ENCODE data around the gene KCTD1.

Gene KCTD1

DNA sequence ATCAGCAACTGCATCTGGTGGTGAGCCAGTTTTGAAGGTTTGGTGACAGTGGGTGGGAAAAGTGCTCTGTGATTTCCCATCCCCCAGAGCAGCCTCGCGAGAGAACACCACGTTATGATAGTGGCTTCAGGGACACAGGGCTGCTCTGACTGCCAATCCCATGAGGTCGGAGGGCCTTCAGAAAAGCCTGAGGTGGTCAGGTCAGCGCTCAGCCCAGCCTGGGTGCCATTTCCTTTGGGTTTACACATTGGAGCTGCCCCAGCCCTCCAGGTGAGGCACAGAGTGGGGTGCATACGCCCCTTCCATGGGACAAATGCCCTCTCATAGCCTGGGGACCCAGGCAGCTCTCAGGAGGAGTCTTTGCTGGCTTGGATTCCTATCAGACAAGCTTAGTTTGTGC lies 126.8 kb downstream of the KCTD1 start:
- DNase-seq, result no peak

DNA sequence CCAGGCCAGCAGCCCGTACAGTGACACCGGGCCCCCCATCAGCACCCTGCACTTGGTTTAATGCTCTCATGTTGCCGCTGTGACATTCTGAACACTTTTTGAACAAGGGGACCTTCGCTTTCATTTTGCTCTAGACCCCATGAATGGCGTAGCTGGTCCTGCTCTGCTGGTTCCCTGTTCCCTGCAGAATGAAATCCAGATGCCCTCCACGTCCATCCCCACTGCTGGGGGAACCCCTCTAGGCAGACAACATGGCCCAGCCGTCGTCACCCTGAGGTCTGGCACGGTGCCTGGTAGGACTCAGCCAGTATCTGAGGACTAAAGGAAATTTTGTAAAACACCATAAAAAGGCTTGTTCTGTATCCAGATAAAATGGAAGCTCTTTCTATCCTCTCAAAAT lies 128.6 kb downstream of the KCTD1 start:
- no peak for DNase-seq

DNA sequence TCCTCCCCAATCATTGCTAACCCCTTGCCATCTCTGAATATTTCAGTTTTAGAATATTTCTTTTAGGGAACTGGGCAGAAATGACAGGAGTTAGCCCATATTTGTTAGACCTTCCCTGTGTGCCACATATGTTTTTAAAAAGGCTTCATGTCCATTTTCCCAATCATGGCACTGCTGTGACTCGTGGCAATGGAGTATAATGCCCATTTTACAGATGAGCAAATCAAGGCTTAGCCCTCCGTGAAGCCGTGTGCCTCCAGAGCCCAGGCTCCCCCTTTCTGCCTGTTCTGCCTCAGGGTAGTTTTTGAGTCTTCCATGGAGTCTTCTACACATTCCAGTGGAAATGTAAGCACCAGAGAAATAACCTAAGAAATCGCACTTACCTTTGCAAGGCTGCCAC lies 130.1 kb downstream of the KCTD1 start:
- no peak for DNase-seq

DNA sequence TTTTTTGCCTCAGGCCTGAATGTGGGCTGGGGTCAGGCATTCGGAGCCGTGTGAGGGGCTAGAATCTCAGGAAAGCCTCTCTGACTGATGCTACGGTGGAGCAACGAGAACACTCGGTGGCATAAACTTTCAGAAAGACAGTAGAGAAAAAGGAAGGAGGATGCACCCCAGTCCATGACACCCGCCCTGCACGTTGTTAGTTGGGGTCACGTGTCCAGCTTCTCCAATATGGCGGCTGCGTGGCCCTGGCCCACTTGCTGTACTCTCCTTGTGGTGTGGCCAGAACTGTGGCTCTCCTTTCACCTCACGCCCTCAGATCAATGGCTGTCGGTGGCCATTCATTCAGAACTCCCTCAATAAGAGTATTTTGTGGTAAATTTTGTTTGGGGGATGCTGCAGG lies 131.2 kb downstream of the KCTD1 start:
- DNase-seq, result no peak

DNA sequence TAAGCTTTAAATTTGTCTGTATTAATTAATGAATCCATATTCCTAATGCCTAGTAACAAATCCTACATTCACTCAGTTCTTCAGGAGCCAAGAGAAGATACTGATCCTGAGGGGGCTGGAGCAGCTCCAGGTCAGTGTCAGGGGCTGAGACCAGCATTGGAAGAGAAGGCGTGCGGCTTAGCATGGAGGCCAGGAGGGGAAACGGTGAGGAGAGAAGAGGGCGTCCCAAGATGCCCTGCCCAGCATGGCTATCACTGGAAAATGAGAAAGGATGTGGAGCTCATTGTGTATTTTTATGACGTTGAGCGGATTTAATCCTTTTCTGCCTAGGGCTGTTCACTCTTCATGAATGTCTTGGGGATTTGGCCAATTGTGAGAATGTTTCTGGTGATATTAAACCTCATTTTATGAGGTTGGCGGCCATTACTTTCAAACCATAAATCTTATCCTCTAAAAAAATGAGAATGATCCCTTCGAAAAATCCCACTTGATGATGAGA lies 131.7 kb downstream of the KCTD1 start:
- DNase-seq, result no peak

DNA sequence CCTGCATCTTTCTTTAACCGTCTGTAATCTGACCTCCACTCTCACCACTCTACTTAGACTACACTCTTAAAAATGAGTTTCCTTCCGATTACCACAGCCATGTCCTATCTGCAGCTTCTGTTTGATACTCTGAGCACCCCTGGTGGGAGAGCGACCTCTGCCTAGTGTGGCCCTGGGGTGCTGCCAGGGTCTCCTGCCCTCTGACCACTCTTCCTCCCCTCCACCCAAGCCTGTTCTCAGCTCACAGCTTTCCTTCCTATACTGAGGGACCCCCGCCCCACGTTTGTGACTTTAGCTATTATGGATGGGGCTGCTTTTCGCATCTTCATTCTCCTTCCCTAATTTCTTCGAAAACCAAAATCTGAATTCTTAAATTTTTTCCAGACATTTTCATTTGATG lies 132.7 kb downstream of the KCTD1 start:
- DNase-seq, result no peak

DNA sequence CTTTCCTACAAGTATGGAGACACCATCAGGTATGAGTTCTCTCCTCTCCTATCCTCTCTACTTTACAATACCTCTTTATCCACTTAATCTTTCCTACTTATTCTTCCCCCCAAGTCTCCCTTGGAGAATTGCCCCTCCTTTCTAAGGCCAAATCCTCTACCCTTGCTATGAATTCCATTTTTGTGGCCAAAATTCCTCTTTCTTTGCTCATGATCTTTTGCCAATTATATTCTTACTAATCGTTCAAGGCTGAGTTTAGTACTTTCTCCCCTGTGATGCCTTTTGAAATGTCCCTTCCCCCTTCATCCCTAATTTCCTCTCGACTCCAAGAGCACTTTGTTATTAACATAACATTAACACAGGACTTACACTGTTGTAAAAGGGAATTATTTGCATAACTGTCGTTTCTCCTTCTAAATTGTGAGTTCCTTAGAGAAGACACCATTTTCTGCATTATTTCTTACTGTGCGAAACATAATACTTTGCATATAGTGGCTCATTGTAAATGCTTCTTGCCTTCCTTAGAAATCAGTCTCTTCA lies 133.4 kb downstream of the KCTD1 start:
- no peak for DNase-seq

DNA sequence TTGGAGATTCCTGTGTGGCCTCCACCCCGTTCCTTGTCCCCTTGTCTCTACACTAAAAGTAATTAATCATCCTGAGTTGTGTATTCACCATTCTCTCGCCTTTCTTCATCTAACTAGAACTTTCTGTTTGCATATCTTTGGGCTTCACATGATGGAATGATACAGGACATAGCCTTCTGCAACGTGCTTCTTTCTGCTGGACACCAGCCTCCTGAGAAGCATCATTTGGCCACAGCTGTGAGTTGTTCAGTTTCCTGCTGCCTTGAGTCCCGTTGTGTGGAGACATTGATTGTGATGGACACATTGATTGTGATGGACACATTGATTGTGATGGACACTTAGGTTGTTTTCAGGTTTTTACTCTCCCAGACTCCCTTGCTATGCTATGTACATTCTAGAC lies 139.3 kb downstream of the KCTD1 start:
- DNase-seq, result no peak

DNA sequence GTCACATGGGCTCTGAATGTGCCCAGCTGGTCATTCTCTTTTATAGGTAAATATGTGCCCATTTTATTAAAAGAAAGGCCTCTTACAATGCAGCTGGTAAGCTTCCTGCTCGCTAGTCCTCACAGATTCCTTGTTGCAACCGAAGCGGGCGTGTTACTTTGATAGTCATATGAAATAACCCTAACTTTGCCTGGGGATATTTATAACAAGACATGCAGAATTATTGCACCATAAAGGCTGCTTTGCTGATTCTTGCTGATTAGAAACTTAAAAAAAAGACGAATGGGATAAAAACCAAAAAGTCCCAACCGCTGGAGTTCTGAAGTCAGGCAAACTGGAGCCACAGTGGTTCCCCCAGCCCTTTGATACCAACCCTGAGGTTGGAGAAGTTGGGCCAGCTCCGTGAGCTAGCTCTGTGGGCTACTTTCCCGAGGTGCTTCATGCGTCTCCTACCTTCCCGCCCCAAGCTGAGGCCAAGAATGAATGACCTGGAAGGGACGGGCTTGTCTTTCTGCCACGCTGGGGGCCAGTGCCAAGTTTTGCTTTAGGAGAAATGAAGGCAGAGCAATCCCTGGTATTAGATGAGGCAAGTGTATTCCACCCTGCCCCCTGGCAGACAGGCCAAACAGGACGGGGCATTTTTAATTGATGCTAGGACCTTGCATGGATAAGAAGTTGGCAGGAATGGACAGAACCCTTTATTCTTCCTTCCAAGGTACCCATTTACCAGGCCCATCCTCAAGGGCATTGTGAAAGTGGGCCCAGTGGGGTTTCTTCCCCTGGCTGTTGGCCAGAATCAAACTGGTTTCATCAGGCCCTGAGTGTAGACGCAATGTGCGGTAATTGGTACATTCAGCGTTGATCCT lies 140.4 kb downstream of the KCTD1 start:
- DNase-seq, result no peak

DNA sequence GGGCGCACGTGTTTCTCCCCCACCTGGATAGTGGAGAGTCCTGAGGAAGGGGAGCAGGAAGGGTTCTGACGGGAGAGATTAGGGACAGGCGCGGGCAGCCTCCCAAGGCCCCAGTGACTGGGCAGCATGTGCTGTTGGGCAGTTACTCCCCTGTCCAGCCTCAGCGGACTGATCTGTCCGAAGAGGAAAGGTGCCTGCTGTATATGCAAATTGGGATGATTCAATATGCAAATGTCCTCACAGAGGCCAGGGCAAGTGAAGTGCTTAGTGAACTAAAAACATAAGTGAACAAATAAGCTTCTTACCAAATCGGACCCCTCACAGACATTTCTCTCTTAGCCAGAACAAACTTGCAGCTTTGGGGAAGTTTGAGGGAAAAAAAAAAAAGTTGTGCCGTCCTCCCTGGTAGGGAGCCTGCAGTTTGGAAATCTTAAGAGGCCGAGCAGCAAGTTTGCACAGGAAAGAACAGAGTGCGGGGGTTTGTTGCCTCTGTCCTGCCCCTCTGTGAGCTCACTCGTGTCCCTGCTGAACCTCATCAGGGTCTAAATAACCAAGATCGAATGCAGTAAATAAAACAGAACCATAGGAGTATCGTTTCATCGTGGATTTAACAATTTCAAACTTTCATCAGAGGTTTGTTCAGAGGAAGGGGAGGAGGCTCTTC lies 141.4 kb downstream of the KCTD1 start:
- no peak for DNase-seq

DNA sequence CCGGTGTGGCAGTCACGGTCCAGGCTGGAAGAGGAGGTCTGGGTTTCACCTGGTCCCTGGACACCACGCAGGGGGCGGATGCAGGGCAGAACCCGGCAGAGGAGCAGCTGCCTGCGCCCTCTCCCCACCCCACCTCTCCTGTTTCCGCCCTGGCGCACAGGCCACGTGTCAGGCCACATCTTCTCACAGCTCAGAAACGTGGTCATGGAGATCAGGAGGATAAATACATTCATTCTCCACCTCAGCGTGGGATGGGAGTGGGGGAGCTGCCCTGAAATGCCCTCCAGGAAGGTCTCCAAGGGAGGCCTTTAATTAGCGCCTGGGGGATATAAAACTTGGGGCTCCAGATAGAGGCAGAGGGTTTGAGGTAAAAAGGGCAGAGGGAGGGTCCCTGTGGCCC lies 142.0 kb downstream of the KCTD1 start:
- DNase-seq, result no peak

DNA sequence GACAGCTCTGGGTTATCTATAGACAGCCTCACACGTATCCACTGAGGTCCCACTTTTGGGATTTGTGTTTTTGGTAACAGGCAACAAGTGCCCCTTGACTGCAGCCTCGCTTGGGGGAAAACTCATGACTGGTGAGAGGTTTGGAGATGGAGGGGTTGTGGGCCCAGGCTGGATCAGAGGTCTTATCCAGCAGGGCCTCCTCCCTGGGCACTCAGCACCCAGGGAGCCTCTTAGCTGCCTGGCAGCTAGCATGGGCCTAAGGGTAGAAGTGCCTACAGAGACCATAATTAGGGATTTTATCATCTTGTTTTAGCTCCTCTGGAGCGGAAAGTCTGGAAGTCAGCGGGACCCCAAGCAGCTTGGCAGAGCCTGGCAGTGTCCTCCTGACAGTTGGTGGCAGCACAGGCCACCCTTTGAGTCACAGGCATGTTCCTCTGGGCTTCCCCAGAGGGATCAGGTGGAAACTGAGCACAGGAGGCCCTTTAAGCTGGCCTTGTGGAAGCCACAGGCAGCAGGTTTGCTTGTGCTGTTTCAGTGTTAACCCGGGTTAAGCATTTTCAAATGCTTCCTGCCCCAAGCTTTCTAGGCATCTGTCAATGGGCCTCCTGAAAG lies 143.1 kb downstream of the KCTD1 start:
- DNase-seq, result peak; percentile 73

Measured in COR-L47 (cell line).